ENCODE data around the gene WDR93.
"Not testable (repeated sequence)": the region's sequence is repeated elsewhere in the genome, so short reads cannot be mapped to it uniquely, and the experiment has no call there.

WDR93 gene

DNA sequence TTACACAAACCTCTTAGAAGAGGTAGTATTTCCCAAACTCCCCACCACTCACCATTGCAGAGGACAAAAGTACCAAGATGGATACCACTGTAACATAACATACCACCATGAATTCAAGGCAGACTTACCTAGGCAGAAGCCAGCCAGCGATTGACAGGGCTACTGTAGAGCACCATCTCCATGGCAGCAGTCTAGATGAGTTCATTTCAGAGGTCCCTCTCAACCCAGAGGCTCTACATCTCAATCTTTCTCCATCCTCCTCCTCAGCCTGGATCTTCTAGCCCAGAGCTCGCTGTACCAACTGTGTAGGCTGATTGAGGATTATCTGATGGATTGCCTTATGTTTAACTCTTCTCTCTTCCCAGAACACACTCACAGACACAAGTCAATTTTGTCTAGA, 9.5 kb upstream of the WDR93 start:
- no peak for DNase-seq (ENCODE audit: low read depth in 2 of 2, low spot score in 1 of 2)

DNA sequence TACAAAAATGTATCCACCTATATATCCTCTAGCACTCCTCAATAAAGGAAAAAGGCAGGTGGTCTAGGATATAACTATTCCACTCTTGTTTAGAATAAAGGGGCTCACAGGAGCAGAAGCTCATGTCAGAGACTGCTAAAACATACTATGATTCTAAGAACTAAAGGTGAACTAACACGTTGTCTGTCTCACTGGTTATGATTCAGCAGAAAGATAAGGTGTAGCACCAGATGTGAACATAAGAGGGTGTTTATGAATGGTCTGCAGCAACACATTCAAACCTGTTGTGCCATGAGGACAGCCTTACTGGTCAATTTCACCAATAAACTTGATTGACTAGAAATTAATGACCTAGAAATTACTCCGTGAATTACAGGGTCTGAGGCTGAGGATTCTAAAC, 4.6 kb upstream of the WDR93 start:
- no peak for DNase-seq (ENCODE audit: low read depth in 2 of 2, low spot score in 1 of 2)

DNA sequence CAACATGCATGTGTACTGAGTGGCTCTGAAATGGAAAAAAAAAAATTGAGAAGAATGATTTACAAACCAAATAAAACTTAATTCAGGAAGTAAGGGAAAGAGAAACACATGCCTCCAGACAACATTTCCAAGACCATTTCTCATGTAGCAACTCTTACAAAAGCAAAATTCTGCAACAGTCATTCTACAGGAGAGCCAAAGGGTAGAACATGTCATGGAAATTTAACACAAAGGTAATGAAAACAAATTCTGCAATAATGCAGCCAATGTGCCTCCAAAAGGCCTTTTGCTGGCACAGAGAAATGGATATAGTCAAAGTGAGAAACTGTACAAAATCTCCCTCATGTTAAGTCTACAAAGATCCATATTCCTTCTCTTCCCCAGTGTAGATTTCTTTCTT, 4.1 kb upstream of the WDR93 start:
- no peak for DNase-seq (ENCODE audit: low read depth in 2 of 2, low spot score in 1 of 2)

DNA sequence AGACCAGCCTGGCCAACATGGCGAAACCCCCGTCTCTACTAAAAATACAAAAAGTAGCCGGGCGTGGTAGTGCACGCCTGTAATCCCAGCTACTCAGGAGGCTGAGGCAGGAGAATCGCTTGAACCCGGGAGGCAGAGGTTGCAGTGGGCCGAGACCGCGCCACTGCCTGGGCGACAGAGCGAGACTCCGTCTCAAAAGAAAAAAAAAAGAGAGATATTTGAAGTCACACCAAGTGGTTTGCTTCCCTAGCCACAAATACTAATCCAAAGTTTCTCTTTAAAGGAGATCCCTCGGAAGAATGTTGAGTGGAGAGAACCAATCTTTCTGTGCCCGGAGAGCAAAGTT, 708 bp upstream of the WDR93 start:
- not testable (repeated sequence) for DNase-seq (ENCODE audit: low read depth in 2 of 2, low spot score in 1 of 2)

DNA sequence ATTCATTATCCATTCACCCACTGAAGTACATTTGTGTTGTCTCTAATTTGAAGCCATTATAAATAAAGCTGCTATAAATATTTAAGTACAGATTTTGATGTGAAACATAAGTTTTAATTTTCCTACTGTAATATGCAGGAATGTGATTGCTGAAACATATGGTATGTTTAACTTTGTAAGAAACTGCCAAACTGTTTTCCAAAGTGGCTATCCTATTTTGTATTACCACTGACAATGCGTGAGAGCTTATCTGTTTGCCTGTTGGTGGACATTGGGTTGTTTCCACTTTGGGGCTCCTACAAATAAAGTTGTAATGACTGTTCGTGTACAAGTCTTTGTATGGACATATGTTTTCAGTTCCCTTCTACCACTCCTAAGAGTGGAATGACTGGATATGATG, 2.5 kb downstream of the WDR93 start:
- DNase-seq (ENCODE audit: low read depth in 2 of 2, low spot score in 1 of 2), result no peak

DNA sequence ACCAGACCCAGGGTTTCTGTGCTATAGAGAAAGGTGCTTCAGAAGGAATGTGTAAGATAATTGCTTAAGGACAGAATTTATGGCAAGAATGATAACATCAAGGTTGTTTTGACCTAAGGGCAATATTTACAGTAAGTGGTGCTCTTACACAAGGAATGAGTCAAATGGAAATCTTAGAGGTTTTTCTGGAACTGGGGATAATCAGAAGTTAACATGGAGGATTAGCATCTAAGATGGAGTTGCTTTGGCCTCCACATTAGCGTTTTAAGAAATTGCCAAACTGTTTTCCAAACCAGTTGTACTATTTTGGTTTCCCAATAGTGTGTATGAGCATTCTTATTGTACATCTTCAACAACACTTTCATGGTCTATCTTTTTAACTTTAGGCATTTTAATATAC, 3.1 kb downstream of the WDR93 start:
- no peak for DNase-seq (ENCODE audit: low read depth in 2 of 2, low spot score in 1 of 2)

DNA sequence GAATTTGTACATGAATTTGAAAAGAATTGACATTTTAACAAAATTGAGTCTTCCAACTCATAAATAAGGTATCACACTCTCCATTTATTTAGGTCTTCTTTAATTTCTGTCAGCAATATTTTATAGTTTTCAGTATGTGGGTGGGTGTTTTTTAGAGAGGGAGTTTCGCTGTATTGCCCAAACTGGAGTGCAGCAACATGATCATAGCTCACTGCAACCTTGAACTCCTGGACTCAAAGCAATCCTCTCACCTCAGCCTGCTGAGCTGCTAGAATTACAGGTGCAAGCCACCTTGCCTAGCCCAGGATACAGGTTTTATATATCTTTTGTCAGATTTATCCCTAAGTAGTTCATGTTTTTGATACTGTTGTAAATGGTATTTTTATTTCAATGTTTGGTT, 4.6 kb downstream of the WDR93 start:
- DNase-seq (ENCODE audit: low read depth in 2 of 2, low spot score in 1 of 2), result no peak

DNA sequence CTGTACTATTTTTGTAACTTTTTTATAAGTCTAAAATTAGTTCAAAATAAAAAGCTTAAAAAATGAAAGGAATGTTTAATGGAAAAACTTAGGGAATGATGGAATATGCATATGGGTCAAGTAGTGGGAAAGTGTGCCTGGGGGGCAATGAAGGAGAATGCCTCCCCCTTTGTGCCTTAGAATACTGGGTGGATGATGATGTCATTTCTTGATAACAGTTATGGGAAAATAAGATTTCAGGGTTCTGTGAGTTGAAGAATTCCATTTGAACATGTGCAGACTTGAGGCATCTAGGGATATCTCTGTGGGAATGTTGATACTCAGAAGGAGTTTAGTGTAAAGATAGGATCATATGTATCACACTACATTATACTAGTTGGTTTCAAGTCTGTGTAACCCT, 13.8 kb downstream of the WDR93 start:
- no peak for DNase-seq (ENCODE audit: low read depth in 2 of 2, low spot score in 1 of 2)

DNA sequence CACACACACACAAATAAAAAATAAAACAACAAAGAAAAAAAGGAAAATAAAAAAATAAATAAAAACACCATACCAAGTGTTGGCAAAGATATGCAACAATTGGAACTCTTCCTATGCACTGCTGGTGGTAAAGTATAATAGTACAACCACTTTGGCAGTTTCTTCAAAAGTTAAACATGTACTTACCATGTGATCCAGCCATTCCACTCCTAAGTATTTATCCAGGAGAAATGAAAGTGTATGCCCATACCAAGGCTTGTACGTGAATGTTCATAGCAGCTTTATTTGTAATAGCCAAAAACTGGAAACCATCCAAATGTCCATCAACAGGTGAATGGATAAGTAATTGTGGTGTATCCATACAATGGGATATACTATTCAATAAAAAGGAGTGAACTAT, 17.0 kb downstream of the WDR93 start:
- DNase-seq (ENCODE audit: low read depth in 2 of 2, low spot score in 1 of 2), result no peak

DNA sequence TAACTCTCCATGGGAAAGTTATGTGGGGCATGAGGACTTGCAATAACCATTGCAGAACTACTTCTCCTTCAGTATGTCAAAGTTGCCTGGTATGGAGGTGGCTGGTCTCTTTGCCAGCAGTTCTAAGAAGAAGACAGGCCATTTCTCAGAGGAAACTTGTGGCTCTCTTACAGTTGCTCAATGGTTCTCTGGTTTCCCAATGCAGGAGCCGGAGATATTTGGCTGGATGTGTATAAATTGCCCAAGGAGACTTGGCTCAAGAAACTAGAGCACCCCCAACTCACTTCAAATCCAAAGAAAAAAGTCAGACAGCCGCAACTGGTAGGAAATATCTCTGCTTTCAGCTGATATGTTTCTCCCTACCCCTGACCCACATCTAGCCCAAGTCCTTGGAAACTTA, 24.2 kb downstream of the WDR93 start:
- DNase-seq (ENCODE audit: low read depth in 2 of 2, low spot score in 1 of 2), result no peak

DNA sequence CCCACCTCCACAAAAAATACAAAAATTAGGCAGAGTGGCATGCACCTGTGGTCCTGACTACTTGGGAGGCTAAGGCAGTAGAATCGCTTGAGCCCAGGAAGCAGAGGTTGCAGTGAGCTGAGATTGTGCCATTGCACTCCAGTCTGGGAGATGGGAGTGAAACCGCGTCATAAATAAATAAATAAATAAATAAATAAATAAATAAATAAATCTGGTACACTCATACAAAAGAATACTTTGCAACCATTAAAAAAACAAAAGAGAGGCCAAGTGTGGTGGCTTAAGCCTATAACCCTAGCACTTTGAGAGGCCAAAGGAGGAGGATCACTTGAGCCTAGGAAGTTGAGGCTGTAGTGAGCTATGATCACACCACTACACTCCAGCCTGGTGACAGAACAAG, 32.4 kb downstream of the WDR93 start:
- no peak for DNase-seq (ENCODE audit: low read depth in 2 of 2, low spot score in 1 of 2)

DNA sequence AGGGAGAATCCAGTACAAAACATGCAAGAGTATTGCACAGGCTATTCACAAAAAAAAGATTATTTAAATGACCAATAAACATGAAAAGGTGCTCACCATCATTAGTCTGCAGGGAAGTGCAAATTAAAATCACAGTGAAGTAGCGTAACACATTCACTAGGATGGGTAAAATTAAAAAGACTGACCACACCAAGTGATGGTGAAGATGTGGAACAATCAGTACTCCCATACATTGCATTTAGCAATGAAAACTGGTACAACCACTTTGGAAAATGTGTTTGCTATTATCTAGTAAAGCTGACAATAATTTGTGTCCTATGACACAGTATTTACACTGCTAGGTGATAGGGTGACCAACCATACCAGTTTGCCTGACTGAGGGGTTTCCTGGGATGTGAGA, 34.0 kb downstream of the WDR93 start:
- no peak for DNase-seq (ENCODE audit: low read depth in 2 of 2, low spot score in 1 of 2)

DNA sequence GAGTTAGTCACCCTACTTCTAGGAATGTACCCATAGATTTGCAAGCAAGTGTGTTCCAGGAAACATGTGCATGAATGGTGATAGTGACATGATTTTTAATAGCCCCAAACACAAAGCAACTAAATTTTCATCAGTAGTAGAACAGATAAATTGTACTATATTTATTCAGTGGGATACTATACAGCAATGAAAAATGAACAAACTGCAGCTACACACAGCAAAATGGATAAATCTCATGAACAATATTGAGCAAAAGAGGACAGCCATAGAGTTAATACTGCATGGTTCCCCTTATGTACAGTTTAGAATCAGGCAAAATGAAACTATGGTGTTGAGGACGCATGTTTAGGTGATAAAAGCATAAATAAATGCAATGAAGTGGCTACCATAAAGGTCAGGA, 34.5 kb downstream of the WDR93 start:
- no peak for DNase-seq (ENCODE audit: low read depth in 2 of 2, low spot score in 1 of 2)

DNA sequence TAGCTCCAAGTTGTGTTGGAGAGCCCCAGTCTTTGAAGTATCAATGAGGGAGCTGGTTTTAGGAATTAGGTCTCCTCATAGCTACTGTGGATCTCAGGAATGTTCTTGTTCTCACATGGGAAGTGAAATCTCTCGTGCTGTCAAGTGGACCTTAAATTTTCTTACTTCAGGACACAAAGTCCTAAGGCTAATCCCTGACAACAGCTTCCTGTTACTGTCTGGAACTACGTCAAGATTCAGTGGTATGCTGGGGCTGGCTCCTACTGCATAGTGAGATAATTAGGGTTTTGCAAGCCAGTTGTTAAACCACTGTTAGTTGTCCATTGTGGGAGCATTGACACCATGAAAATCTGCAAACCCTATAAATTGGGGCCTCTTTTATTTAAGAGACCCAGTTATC, 37.6 kb downstream of the WDR93 start:
- no peak for DNase-seq (ENCODE audit: low read depth in 2 of 2, low spot score in 1 of 2)

DNA sequence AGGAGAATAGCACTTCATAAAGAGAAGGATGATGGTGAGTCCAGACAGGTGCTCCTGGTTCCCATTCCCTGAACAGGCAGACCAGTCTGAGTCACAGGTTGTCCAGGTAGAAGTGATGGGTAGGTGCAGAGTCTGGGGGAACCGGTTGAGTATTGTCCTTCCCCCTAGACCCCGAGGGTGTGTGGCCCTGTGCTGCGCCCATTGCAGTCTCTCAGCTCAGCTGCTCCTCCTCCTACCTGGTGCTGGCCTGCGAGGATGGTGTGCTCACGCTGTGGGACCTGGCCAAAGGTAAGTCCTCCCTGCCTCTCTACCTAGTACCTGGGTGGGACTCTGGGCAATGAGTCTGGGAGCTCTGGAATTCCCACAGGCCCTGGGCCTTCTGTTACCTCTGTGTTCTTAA, 40.7 kb downstream of the WDR93 start:
- DNase-seq (ENCODE audit: low read depth in 2 of 2, low spot score in 1 of 2), result no peak

DNA sequence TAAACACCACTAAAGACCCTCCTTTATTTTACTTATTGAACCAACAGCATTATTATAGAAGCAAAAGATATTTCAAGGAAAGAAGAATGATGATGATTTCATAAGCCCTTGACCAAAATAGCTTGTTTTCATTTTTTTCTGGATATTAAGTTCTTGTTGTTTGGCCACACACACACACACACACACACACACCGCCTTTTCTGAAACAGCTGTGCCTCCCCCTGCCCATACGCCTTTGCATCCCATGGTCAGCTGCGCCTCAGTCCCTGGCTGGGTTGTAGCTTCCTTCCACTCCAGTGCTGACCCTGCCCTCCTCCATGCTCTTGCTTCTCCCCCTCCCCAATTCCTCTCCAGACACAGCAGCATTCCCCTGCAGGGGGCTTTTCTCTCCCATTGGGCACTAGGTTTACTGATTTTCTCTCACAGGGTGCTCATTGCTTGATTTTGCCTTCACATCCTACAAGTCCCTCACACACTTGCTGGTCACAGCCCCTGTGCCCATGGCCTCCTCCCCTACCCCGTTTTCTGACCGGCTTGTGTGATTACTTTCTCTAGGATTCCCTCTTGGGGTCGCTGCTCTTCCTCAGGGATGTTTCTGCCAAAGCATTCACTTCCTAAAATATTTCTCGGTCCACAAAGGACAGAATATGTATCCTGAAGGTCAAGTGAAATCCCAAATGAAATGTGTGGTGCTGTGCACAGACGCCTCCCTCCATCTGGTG, 42.0 kb downstream of the WDR93 start:
- no peak for DNase-seq (ENCODE audit: low read depth in 2 of 2, low spot score in 1 of 2)

DNA sequence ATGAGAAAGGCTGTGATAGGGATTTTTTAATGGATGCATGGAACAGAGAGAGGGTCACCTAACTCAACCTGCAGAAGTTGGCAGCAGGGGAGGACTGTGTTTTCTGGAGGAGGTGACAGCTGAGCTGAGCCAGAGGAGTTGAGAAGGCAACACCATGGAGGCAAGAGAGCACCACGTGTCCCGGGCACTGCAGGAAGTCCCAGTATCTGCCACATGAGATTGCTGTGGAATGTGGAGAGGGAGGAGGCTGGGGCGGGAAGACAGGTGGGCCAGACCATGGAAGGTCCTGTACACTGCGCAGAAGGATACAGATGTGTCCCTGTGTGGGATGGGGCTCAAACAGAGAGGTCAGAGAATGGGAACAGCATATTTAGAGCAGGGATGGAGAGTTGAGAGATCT, 45.2 kb downstream of the WDR93 start:
- no peak for DNase-seq (ENCODE audit: low read depth in 2 of 2, low spot score in 1 of 2)

DNA sequence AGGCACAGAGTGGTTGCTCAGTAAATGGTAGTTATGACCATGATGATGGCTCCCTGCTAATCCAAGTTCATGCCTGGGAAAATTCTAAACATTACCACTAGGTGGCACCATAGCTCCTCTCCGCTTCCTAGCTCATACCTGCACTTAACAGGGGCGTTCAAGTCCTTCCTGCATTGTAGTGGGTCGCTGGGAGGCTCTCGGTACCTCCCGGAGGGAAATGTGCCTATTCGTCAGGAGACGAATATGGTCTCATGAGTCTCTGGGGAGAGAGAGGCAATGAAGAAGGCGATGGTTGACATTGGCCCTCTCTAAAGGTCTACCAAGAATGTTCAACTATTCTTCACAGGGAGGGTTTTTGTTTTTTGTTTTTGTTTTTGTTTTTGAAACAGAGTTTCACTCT, 49.5 kb downstream of the WDR93 start:
- DNase-seq (ENCODE audit: low read depth in 2 of 2, low spot score in 1 of 2), result peak in 1 of 2 donors; percentile 15

DNA sequence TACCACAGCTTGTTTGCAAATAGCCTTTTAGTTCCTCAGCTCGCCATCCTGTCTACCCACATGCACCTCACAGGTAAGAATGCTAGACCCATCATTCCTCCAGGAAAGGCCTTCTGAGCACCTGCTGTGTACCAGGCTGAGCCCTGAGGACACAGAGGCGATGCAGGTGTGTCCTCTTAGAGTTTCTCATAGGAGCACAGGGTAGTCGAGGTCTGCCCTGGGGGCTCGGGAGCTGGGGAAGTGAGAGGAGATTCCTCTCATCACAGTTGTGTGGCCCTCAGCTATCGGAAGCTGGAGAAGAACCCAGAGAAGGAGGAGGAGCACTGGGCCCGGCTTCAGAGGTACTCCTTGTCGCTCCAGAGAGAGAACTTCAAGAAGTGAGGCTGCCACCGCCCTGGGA, 52.4 kb downstream of the WDR93 start:
- no peak for DNase-seq (ENCODE audit: low read depth in 2 of 2, low spot score in 1 of 2)

DNA sequence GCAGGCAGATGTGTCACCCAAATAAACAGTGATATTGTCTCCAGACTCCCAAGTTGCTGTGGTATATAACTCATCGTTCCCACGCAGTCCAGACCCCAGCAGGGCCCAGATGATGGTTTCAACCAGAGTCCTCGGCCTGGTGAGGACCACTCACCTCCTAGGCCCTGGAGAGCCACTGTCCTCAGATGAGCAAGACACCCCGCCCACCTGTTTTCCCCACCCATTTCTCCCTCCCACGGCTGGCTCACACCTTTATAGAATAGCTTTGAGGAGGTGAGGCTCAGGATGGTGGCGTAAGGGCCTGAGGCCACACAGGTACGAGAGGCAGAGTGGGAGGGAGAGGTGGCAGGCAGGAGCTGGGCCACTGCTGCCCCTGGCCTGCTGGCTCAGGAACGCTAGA, 53.0 kb downstream of the WDR93 start:
- DNase-seq (ENCODE audit: low read depth in 2 of 2, low spot score in 1 of 2), result no peak

DNA sequence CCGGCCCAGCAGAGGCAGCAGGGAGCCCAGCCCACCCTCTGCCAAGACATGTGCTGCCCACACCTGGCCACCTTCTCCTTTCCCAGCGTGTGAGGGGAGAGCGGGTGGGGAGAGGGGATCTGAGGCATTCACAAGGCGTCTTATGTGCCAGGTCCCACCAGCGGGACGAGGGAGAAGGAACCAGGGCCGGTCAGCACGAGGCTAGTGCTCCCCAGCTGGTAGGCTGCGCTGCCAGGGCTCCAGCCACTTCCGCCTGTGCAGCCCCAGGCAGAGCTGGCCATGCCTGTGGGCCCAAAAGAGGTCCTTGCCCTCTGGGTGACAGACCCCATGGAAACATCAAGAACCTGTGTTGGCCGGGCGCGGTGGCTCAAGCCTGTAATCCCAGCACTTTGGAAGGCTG, 54.5 kb downstream of the WDR93 start:
- no peak for DNase-seq (ENCODE audit: low read depth in 2 of 2, low spot score in 1 of 2)

DNA sequence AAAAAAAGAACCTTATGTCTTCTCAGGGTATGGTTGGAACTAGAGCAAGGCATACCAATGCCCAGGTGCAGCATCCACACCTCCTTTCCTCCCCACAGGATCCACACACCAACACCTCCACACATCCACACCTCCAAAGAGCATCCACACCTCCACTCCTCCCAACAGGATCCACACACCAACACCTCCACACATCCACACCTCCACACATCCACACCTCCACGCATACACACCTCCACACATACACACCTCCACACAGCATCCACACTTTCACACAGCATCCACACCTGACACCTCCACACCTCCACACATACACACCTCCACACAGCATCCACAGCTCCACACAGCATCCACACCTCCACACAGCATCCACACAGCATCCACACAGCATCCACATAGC, 55.2 kb downstream of the WDR93 start:
- no peak for DNase-seq (ENCODE audit: low read depth in 2 of 2, low spot score in 1 of 2)

DNA sequence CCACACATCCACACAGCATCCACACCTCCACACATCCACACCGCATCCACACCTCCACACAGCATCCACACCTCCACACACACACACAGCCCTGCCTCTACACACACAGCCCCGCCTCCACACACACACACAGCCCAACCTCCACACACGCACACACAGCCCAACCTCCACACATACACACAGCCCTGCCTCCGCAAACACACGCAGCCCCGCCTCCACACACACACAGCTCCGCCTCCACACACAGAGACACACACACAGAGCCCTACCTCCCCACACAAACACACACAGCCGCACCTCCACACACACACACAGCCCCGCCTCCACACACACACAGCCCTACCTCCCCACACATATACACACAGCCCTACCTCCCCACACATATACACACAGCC, 55.8 kb downstream of the WDR93 start:
- no peak for DNase-seq (ENCODE audit: low read depth in 2 of 2, low spot score in 1 of 2)
